B cell (primary cell): ENCODE results near the gene PRPF39. TPM values are rescaled to one million over a fixed set of nuclear protein-coding genes. Genes with fewer than 3 reads are reported as not detected.

Experiments
- ATAC-seq: fragments of 200-7000 bp; cut with Tn5 transposase; one replicate; pipeline ENCODE4 v1.10.0; 2021; ENCODE audit warnings: low read depth, mild to moderate bottlenecking, moderate number of reproducible peaks, moderate library complexity
- CTCF ChIA-PET: fragments of 350-600 bp; sonication (Branson Sonifier 250); formaldehyde crosslinking; loops from one replicate; lab custom pipeline; 2021; ENCODE audit warnings: antibody characterized with exemption, inconsistent platforms; lab: Charles Lee
- POLR2A ChIA-PET: fragments of 350-600 bp; sonication (Branson Sonifier 250); formaldehyde crosslinking; loops from one replicate; lab custom pipeline; 2021; ENCODE audit warnings: antibody characterized with exemption; lab: Charles Lee
- DNase-seq: peaks from one replicate; pipeline ENCODE4 v3.0.0; 2013
- H2AFZ ChIP-seq: 2 replicates; pipeline ENCODE4 v1.6.1; 2012; ENCODE audit warnings: mild to moderate bottlenecking, low read depth, low read length; ENCODE audit not compliant: insufficient read depth, poor library complexity, severe bottlenecking
- H3K27ac ChIP-seq, 2 donors: 1 replicate in 1 of 2; 2 replicates in 1 of 2; pipeline ENCODE4 v1.5.1; 2012 to 2013; ENCODE audit warnings: low read length in 2 of 2, mild to moderate bottlenecking in 2 of 2, moderate library complexity in 1 of 2
- H3K27me3 ChIP-seq, 4 experiments: fragments of 200-600 bp in 1 of 4; sonication (generic) in 1 of 4; replicated peaks in 1 of 4; 1 replicate in 2 of 4; 2 replicates in 2 of 4; pipeline versions ENCODE4 v1.6.1 to v1.7.0; 2013 to 2016; ENCODE audit warnings: low read length in 3 of 4, mild to moderate bottlenecking in 2 of 4, mixed read lengths in 1 of 4, moderate library complexity in 1 of 4; ENCODE audit not compliant: insufficient read depth in 4 of 4, control insufficient read depth in 3 of 4; ENCODE audit errors: control extremely low read depth in 1 of 4
- H3K36me3 ChIP-seq, 2 experiments: replicated peaks in 1 of 2; 1 replicate in 1 of 2; 2 replicates in 1 of 2; pipeline versions ENCODE4 v1.6.1 to v1.7.1; 2013; ENCODE audit warnings: low read length in 1 of 2; ENCODE audit not compliant: insufficient read depth in 2 of 2, control insufficient read depth in 1 of 2; ENCODE audit errors: control extremely low read depth in 1 of 2, extremely low read depth in 1 of 2
- H3K4me1 ChIP-seq, 2 donors: fragments of 200-600 bp in 1 of 2; sonication (generic) in 1 of 2; 1 replicate in 1 of 2; 2 replicates in 1 of 2; pipeline versions ENCODE4 v1.5.1 to v1.6.1; 2013 to 2017; ENCODE audit warnings: low read length in 2 of 2; ENCODE audit not compliant: control insufficient read depth in 2 of 2, insufficient read depth in 2 of 2
- H3K4me2 ChIP-seq: replicated peaks from 2 replicates; pipeline ENCODE3; 2012; ENCODE audit warnings: mild to moderate bottlenecking, low read depth, low read length; ENCODE audit not compliant: poor library complexity, severe bottlenecking
- H3K4me3 ChIP-seq, 5 experiments: fragments of 200-600 bp in 1 of 5; sonication (generic) in 1 of 5; 1 replicate in 3 of 5; 2 replicates in 2 of 5; pipeline versions ENCODE4 v1.5.1 to v1.7.0; 2011 to 2016; ENCODE audit warnings: low read length in 4 of 5, mild to moderate bottlenecking in 4 of 5, low read depth in 2 of 5, control low read depth in 1 of 5, moderate library complexity in 1 of 5; ENCODE audit not compliant: insufficient read depth in 1 of 5; ENCODE audit errors: control extremely low read depth in 1 of 5, extremely low read depth in 1 of 5
- H3K79me2 ChIP-seq: fragments of 200-600 bp; sonication (generic); one replicate; pipeline ENCODE4 v1.6.0; 2016; ENCODE audit warnings: low read length; ENCODE audit not compliant: control insufficient read depth, insufficient read depth
- H3K9ac ChIP-seq: fragments of 200-600 bp; sonication (generic); 2 replicates; pipeline ENCODE4 v1.6.1; 2017; ENCODE audit warnings: mild to moderate bottlenecking, low read length, moderate library complexity
- H3K9me3 ChIP-seq, 3 donors: one replicate each; pipeline versions ENCODE4 v1.6.1 to v1.7.1; 2013; ENCODE audit warnings: low read length in 2 of 3; ENCODE audit not compliant: control insufficient read depth in 2 of 3, insufficient read depth in 1 of 3; ENCODE audit errors: control extremely low read depth in 1 of 3
- H4K20me1 ChIP-seq: 2 replicates; pipeline ENCODE4 v1.6.0; 2012; ENCODE audit warnings: mild to moderate bottlenecking, low read length; ENCODE audit not compliant: insufficient read depth, control insufficient read depth, poor library complexity, severe bottlenecking
- H3K27ac Mint-ChIP-seq: one replicate; pipeline ENCODE4 v1.8.0; 2021; ENCODE audit warnings: mixed read lengths
- H3K27me3 Mint-ChIP-seq: one replicate; pipeline ENCODE4 v1.8.0; 2021; ENCODE audit warnings: mixed read lengths
- H3K4me1 Mint-ChIP-seq: one replicate; pipeline ENCODE4 v1.8.0; 2021; ENCODE audit warnings: mixed read lengths
- H3K4me3 Mint-ChIP-seq: one replicate; pipeline ENCODE4 v1.8.0; 2021; ENCODE audit warnings: mixed read lengths
- H3K9me3 Mint-ChIP-seq: one replicate; pipeline ENCODE4 v1.8.0; 2022; ENCODE audit warnings: mixed read lengths; ENCODE audit not compliant: insufficient read depth
- EZH2 ChIP-seq: IDR thresholded peaks from 2 replicates; pipeline ENCODE4 v1.6.1; 2012; ENCODE audit warnings: borderline replicate concordance, low read depth, mild to moderate bottlenecking, moderate library complexity, low read length; ENCODE audit not compliant: insufficient read depth, poor library complexity, severe bottlenecking
- WGBS: methylation state at CpG from one replicate; pipeline ENCODE4 v1.1.5; 2013; ENCODE audit warnings: missing lambda C conversion rate; ENCODE audit not compliant: insufficient coverage; 5-methylcytosine and 5-hydroxymethylcytosine counted together
- intact Hi-C: fragments of 100-400 bp; cut with micrococcal nuclease; formaldehyde crosslinking; loops from one replicate; pipeline ENCODE4 v1.10.0; 2022
- polyA plus RNA-seq: library from polyadenylated mRNA; depleted of rRNA; stranded (reverse); fragments of >200 nt; gene quantifications from 2 replicates; pipeline ENCODE4 v1.2.3, GENCODE V29; 2012
- total RNA-seq, 2 donors: library from RNA; stranded (reverse); fragments of 120-200 nt in 1 of 2; gene quantifications; 1 replicate in 1 of 2; 2 replicates in 1 of 2; pipeline versions ENCODE4 v1.2.3 to v1.2.4, GENCODE V29; 2013 to 2022
- TF ChIP-seq, protein P1 (sequence below): fragments of 200-600 bp; IDR thresholded peaks from one replicate; pipeline ENCODE4 v1.8.0; 2022; ENCODE audit warnings: antibody characterized with exemption, mild to moderate bottlenecking

The PRPF39 gene
- total and polyA plus RNA-seq, 2 donors (not counting 1 experiment from before 2014, with no cell fraction given): 64.8 to 72.7 TPM

DNA sequence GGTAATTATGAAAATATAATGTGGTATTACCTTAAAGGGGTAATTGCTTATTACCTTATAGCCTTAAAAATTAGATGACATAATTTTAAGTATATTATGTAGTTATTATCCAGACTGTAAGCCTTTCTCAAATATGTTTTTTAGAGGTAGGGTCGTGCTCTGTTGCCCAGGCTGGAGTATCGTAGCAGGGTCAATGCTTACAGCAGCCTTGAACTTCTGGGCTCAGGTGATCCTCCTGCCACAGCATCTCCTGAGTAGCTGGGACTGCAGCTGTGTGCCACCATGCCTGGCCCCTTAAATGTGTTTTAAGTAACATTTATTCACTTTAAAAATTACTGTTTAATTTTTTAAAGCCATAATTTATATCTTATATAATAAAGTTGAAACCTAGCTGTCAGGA lies 10.4 kb downstream of the PRPF39 start:
- peaks cover 65% of the 10 kb centered on the region for H3K79me2 ChIP-seq
- Mint-ChIP-seq H3K27ac (no peak overlapping the region), H3K4me1 (peaks cover 14% of the 10 kb centered on the region), H3K9me3 (no peaks in the 10 kb centered on the region), H3K27me3 (no peaks in the 10 kb centered on the region), H3K4me3 (no peak overlapping the region)
- H3K4me2 ChIP-seq: no peak overlapping the region
- intact Hi-C loops: no loop called here
- H3K4me1 ChIP-seq: peaks cover 4 to 6% of the 10 kb centered on the region in 2 donors
- no peak overlapping the region for H3K4me3 ChIP-seq
- no peak for ATAC-seq
- H2AFZ ChIP-seq: no peak overlapping the region
- peaks cover 7 to 37% of the 10 kb centered on the region in 2 experiments for H3K36me3 ChIP-seq
- ChIA-PET CTCF (no interaction called here), POLR2A (no interaction called here)
- 100% methylated on average over 2 of the region's 2 CpGs for WGBS
- TF ChIP-seq EZH2: no peak
- TF ChIP-seq, protein P1, sequence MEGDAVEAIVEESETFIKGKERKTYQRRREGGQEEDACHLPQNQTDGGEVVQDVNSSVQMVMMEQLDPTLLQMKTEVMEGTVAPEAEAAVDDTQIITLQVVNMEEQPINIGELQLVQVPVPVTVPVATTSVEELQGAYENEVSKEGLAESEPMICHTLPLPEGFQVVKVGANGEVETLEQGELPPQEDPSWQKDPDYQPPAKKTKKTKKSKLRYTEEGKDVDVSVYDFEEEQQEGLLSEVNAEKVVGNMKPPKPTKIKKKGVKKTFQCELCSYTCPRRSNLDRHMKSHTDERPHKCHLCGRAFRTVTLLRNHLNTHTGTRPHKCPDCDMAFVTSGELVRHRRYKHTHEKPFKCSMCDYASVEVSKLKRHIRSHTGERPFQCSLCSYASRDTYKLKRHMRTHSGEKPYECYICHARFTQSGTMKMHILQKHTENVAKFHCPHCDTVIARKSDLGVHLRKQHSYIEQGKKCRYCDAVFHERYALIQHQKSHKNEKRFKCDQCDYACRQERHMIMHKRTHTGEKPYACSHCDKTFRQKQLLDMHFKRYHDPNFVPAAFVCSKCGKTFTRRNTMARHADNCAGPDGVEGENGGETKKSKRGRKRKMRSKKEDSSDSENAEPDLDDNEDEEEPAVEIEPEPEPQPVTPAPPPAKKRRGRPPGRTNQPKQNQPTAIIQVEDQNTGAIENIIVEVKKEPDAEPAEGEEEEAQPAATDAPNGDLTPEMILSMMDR: no peak
- H3K27me3 ChIP-seq: no peaks in the 10 kb centered on the region
- DNase-seq: no peak
- H3K27ac ChIP-seq: no peak overlapping the region
- H3K9me3 ChIP-seq: no peaks in the 10 kb centered on the region
- no peak overlapping the region for H3K9ac ChIP-seq
- peaks cover 26% of the 10 kb centered on the region for H4K20me1 ChIP-seq

DNA sequence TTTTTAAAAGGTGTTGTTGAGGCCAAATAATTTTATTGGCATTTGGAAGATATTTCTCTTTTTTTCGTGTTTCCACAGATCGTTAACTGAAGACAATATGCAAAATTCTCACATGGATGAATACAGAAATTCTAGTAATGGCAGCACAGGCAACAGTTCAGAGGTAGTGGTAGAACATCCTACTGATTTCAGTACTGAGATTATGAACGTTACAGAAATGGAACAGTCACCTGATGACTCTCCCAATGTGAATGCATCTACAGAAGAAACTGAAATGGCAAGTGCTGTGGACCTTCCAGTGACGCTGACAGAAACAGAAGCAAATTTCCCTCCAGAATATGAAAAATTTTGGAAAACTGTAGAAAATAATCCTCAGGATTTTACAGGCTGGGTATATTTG lies 11.2 kb downstream of the PRPF39 start:
- TF ChIP-seq, protein P1: no peak
- no peak for TF ChIP-seq EZH2
- intact Hi-C loops: loop anchor here (5.0 kb wide), 1 partner anchor 37 kb away; the partner anchor contains the start of gene FKBP3
- no peak overlapping the region for H3K4me3 Mint-ChIP-seq
- no peak overlapping the region for H2AFZ ChIP-seq
- CTCF ChIA-PET: no interaction called here
- no peaks in the 10 kb centered on the region for H3K4me1 ChIP-seq
- WGBS: 67% methylated on average over 1 of the region's 4 CpGs
- H3K27ac ChIP-seq: no peak overlapping the region
- H3K9me3 Mint-ChIP-seq: no peaks in the 10 kb centered on the region
- peaks cover 8 to 42% of the 10 kb centered on the region in 2 experiments for H3K36me3 ChIP-seq
- no peaks in the 10 kb centered on the region for H3K27me3 ChIP-seq
- H3K79me2 ChIP-seq: peaks cover 56% of the 10 kb centered on the region
- H3K9me3 ChIP-seq: no peaks in the 10 kb centered on the region
- H3K9ac ChIP-seq: no peak overlapping the region
- POLR2A ChIA-PET: no interaction called here
- H3K4me2 ChIP-seq: no peak overlapping the region
- H3K4me3 ChIP-seq: no peak overlapping the region
- H3K27me3 Mint-ChIP-seq: no peaks in the 10 kb centered on the region
- H3K27ac Mint-ChIP-seq: no peak overlapping the region
- DNase-seq (no peak), ATAC-seq (no peak)
- H4K20me1 ChIP-seq: peaks cover 26% of the 10 kb centered on the region
- H3K4me1 Mint-ChIP-seq: peaks cover 6% of the 10 kb centered on the region
